RPMI7951 (cell line): ENCODE data around the gene ACSL6. TPM values are rescaled to one million over a fixed set of nuclear protein-coding genes. Genes with fewer than 3 reads are reported as not detected.

Experiments used
- DNase-seq: peaks from one replicate; pipeline ENCODE4 v3.0.0-alpha.2; 2012; ENCODE audit warnings: low read depth
- total RNA-seq: library from RNA; depleted of rRNA; stranded (reverse); fragments of >200 nt; shearing (Covaris generic); gene quantifications from 2 replicates; pipeline ENCODE4 v1.2.3, GENCODE V29; 2014; rRNA removed

ACSL6 gene
- total RNA-seq = not detected in 2 replicates

GRCh38 chr5:132011622-132012343, at the start of gene ACSL6:
TSS of gene ACSL6 (minus strand) at chr5:132011658. CDS start at chr5:132011553, 105 bp downstream.
- DNase-seq = no peak

GRCh38 chr5:132060501-132061161, 49.2 kb upstream of the ACSL6 start, which contains the start of gene IL3:
TSS of gene IL3 (plus strand) at chr5:132060655. CDS start at chr5:132060707, 52 bp downstream.
- no peak for DNase-seq

DNA sequence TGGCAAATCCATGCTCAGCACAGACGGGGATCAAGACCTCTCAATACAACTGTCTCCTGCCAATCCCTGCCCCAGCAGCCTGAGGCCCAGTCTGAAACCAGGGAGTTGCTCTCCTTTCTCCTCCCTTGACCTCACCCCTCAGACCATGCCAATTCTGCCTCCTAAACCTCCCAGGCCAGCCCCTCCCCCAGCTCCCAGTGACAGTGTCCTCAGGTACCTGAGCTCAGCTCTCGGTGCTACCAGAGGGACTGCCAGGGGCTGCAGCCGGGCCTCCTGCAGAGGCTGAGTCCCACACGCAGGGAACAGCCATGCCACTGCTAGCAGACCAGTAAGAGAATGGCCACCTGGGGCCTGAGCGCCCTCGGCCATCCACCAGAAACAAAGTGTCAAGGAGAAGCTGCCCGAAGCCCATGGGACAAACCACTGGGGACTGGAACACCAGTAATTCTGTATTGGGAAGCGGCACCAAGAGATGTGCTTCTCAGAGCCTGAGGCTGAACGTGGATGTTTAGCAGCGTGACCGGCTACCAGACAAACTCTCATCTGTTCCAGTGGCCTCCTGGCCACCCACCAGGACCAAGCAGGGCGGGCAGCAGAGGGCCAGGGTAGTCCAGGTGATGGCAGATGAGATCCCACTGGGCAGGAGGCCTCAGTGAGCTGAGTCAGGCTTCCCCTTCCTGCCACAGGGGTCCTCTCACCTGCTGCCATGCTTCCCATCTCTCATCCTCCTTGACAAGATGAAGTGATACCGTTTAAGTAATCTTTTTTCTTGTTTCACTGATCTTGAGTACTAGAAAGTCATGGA, 48.4 kb upstream of the ACSL6 start:
- DNase-seq = no peak

GRCh38 chr5:132059043-132059695, 47.7 kb upstream of the ACSL6 start:
- DNase-seq = no peak

DNA sequence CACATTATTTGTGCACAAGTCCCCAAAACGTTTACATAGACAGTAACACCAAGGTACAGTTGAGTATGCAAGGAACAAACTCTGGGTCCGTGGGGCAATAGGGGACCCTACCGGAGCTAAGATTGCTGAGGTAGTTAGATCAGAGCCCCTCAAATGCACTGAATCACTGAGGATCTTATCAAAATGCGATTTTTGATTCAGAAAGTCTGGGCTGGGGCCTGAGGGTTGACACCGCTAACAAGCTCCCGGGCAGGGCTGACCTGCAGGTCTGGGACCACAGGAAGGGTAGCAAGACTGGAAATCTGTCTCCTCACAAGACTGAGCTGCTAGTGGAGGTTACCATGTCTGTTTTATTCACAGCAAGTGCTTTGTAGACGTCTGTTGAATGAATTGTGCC, 47.2 kb upstream of the ACSL6 start:
- DNase-seq = no peak

DNA sequence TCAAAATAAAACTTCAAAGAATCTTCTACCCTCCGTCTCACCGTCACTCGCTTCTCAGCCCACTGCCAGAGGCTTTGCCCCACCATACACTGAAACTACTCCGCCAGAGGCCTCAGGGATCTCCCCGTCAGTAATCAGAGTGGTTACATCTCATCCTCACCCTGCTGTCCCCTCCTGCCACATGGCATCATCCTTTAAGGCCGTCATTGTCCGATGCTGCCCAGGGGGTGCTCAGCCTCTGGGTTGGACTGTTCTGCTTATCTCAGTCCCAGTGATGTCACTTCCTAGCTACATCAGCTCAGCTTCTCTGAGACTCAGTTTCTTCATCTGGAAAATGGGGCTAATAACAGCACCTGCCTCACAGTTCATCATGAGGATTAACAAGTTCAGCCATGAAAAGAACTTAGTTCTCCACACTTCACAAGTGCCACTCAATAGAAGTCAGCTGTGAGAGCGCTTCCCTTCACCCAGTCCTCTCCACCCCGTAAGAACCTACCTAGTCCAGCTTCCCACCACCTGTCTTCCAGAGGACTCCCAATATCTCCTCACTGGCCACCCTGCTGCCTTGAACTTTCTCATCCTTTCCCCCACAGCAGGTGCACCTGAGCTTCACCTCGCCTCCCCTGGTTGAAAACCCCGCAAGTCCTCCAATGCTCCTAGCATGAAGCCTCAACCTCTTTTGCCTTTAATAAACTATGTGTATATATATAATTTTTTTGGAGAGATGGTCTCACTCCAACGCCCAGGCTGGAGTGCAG, 46.2 kb upstream of the ACSL6 start:
- DNase-seq = no peak

DNA sequence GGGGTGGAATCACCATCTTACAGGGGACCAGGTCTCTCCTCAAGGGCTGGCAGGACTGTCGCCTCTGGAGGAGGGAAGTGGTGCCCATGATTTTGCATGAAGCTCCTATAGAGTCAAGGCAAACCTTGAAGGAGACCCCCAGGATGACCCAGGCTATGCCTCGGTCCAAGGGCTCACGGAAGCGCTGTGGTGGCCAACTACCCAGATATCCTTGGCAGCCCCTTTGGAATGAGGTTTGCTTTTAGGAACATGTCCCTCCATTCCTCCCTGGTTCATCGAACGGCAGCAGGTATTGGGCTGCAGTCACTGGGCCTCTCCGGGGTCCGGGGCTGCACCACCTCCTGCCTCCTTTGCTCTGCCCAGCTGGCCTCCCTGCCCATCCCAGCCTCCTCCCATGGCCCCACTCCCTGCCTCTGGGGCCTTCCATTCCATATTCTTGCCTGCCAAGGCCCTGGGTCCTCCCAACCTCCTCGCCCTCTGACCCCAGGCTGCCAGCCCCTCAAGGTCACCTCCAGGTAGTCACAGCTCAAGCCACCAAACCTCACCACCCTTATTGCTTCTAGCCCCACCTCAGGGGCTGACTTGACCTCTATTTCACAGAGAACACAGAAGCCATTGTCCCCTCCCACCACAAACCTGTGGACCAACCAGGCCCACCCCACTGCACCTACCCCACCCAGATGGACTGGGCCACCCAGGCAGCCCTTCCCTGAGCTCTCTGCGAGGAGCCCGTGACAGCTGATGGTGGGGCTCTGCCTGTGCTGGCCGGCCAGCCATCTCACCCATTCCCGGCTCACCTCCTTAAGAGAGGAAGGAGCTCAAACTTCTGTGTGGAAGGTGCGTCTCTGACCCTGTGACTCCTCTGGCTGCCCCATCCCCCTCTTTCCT, 45.4 kb upstream of the ACSL6 start:
- no peak for DNase-seq

GRCh38 chr5:132055808-132056609, 44.6 kb upstream of the ACSL6 start:
- DNase-seq = no peak

GRCh38 chr5:132055441-132055807, 44.0 kb upstream of the ACSL6 start:
- DNase-seq = no peak

GRCh38 chr5:132054697-132055440, 43.4 kb upstream of the ACSL6 start:
- no peak for DNase-seq

- DNase-seq = no peak
Observed at GRCh38 chr5:132054031-132054696, 42.7 kb upstream of the ACSL6 start.

DNA sequence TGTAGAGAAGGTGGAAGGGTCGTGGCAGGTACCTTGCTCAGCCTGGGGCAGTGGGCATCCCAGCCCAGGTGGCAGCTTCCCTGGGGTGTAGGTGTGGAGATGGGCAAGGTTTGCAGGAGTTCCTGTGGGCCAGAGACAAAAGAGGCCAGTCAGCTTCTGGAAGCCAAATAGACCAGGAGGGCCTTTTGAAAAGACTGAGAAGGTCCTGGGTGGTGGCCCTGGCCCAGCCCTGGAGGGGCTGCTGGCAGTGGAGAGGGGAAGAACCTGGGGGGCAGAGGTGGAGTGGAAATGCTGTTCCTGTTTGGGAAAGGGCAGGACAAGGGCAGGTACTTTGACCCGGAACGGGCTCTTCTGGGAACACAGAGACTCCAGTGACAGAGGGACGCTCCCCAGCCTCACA, 42.0 kb upstream of the ACSL6 start:
- DNase-seq = no peak

DNA sequence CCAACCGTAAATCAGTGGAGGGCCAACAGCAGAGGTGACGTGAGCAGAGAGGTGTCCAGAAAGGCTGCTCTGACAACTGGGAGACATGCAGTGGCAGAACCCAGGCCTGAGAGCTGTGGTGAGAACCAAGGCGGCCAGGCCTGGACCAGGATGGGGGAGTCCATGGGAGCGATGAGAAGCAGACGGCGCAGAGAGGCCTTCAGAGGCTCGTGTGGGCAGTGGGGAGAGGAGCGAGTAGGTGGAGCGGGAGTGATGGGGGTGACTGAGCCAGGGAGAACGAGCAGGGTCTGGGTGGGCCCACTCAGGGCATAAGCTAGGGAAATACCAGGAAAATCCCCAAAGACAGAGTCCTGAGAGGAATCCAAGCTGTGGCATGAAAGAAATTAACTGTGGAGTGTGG, 41.1 kb upstream of the ACSL6 start:
- no peak for DNase-seq

GRCh38 chr5:132050661-132051552, 39.4 kb upstream of the ACSL6 start:
- DNase-seq = no peak

- DNase-seq = no peak
Observed at GRCh38 chr5:132050136-132050535, 38.7 kb upstream of the ACSL6 start.

GRCh38 chr5:132049559-132049958, 38.1 kb upstream of the ACSL6 start:
- DNase-seq = no peak

DNA sequence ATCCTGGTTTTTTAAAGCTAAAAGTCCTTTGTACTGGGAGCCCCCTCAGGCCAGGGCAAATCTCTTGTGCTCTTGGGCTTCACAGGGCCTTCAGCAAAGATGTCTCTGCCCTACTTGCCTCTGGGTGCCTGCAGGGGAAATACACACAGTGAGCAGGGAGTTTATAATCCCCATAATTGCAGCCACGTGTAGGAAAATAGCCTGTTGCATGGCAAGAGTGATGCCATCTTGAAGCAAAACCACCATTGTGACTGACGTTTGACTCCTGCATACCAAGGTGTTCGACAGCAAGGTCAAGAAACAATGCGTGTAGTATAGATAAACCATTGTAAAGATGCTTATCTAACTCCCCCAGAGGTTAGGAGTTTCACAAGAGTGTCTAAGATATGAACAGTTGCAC, 37.6 kb upstream of the ACSL6 start:
- no peak for DNase-seq
